CD14-positive monocyte (primary cell): ENCODE measurements around the gene ALDH16A1. TPM values are rescaled to one million over a fixed set of nuclear protein-coding genes. Genes with fewer than 3 reads are reported as not detected.

Source experiments
- DNase-seq, 3 donors: peaks; one replicate each; pipeline ENCODE4 v3.0.0-alpha.2; 2011 to 2022
- H2AFZ ChIP-seq: 2 replicates; pipeline ENCODE4 v1.6.0; 2012; ENCODE audit warnings: mild to moderate bottlenecking, low read depth, low read length, inconsistent platforms; ENCODE audit not compliant: insufficient read depth, poor library complexity, severe bottlenecking
- H3K27ac ChIP-seq, 2 donors: 1 replicate in 1 of 2; 2 replicates in 1 of 2; pipeline ENCODE4 v1.5.1; 2012 to 2013; ENCODE audit warnings: low read length in 2 of 2, control low read depth in 1 of 2, inconsistent platforms in 1 of 2, low read depth in 1 of 2, mild to moderate bottlenecking in 1 of 2
- H3K27me3 ChIP-seq, 2 donors: one replicate each; pipeline versions ENCODE4 v1.6.0 to v1.6.1; 2011 to 2013; ENCODE audit warnings: low read length in 2 of 2; ENCODE audit not compliant: control insufficient read depth in 2 of 2, insufficient read depth in 2 of 2
- H3K36me3 ChIP-seq, 2 donors: replicated peaks in 1 of 2; 1 replicate in 1 of 2; 2 replicates in 1 of 2; pipeline versions ENCODE4 v1.5.1 to v1.6.1; 2012 to 2013; ENCODE audit warnings: low read length in 2 of 2, control low read depth in 1 of 2, inconsistent platforms in 1 of 2, mild to moderate bottlenecking in 1 of 2; ENCODE audit not compliant: insufficient read depth in 2 of 2, control insufficient read depth in 1 of 2
- H3K4me1 ChIP-seq, 2 donors: 1 replicate in 1 of 2; 2 replicates in 1 of 2; pipeline versions ENCODE4 v1.5.1 to v1.6.1; 2012 to 2013; ENCODE audit warnings: low read length in 2 of 2, control low read depth in 1 of 2, inconsistent platforms in 1 of 2, mild to moderate bottlenecking in 1 of 2, moderate library complexity in 1 of 2; ENCODE audit not compliant: insufficient read depth in 2 of 2, control insufficient read depth in 1 of 2
- H3K4me2 ChIP-seq: replicated peaks from 2 replicates; pipeline ENCODE3; 2012; ENCODE audit warnings: low read length, moderate library complexity, mild to moderate bottlenecking; ENCODE audit not compliant: poor library complexity, severe bottlenecking; ENCODE audit errors: extremely low read depth
- H3K4me3 ChIP-seq, 3 experiments: fragments of 200-600 bp in 1 of 3; sonication (generic) in 1 of 3; replicated peaks in 1 of 3; 1 replicate in 2 of 3; 2 replicates in 1 of 3; pipeline ENCODE4 v1.5.1; 2011 to 2013; ENCODE audit warnings: low read length in 3 of 3, mild to moderate bottlenecking in 3 of 3, control low read depth in 2 of 3, low read depth in 2 of 3, inconsistent platforms in 1 of 3, moderate library complexity in 1 of 3
- H3K79me2 ChIP-seq: 2 replicates; pipeline ENCODE4 v1.6.0; 2012; ENCODE audit warnings: mild to moderate bottlenecking, control low read depth, inconsistent platforms, low read length, moderate library complexity; ENCODE audit not compliant: insufficient read depth
- H3K9ac ChIP-seq: 2 replicates; pipeline ENCODE4 v1.6.0; 2017; ENCODE audit warnings: low read length, mild to moderate bottlenecking; ENCODE audit not compliant: insufficient read depth, poor library complexity, severe bottlenecking
- H3K9me3 ChIP-seq, 2 donors: replicated peaks in 1 of 2; 1 replicate in 1 of 2; 2 replicates in 1 of 2; pipeline versions ENCODE4 v1.5.1 to v1.6.1; 2012 to 2013; ENCODE audit warnings: low read length in 2 of 2, control low read depth in 1 of 2; ENCODE audit not compliant: control insufficient read depth in 1 of 2, insufficient read depth in 1 of 2
- H4K20me1 ChIP-seq: 2 replicates; pipeline ENCODE4 v1.6.0; 2012; ENCODE audit warnings: mild to moderate bottlenecking, low read length, control low read depth, moderate library complexity; ENCODE audit not compliant: insufficient read depth
- H3K27ac Mint-ChIP-seq, 7 donors: one replicate each; pipeline ENCODE4 v1.8.0; 2020; ENCODE audit warnings: mild to moderate bottlenecking in 7 of 7, mixed read lengths in 7 of 7, moderate library complexity in 6 of 7, inconsistent platforms in 2 of 7
- H3K27me3 Mint-ChIP-seq, 3 donors: one replicate each; pipeline ENCODE4 v1.8.0; 2021 to 2022; ENCODE audit warnings: low read depth in 3 of 3, mild to moderate bottlenecking in 3 of 3, mixed read lengths in 3 of 3, moderate library complexity in 3 of 3, inconsistent platforms in 1 of 3
- H3K36me3 Mint-ChIP-seq, 2 donors: one replicate each; pipeline ENCODE4 v1.8.0; 2020; ENCODE audit warnings: mixed read lengths in 2 of 2, inconsistent platforms in 1 of 2, mild to moderate bottlenecking in 1 of 2
- H3K4me1 Mint-ChIP-seq: one replicate; pipeline ENCODE4 v1.8.0; 2020; ENCODE audit warnings: mild to moderate bottlenecking, mixed read lengths
- H3K4me3 Mint-ChIP-seq, 2 donors: one replicate each; pipeline ENCODE4 v1.8.0; 2020; ENCODE audit warnings: mild to moderate bottlenecking in 2 of 2, mixed read lengths in 2 of 2, moderate library complexity in 1 of 2
- H3K9me3 Mint-ChIP-seq, 7 donors: one replicate each; pipeline ENCODE4 v1.8.0; 2020 to 2022; ENCODE audit warnings: mixed read lengths in 7 of 7, mild to moderate bottlenecking in 6 of 7, moderate library complexity in 6 of 7, inconsistent platforms in 2 of 7
- WGBS: methylation state at CpG from one replicate; pipeline ENCODE4 v1.1.5; 2013; ENCODE audit warnings: missing lambda C conversion rate; ENCODE audit not compliant: insufficient coverage; 5-methylcytosine and 5-hydroxymethylcytosine counted together
- intact Hi-C, 2 donors: fragments of 100-400 bp; cut with micrococcal nuclease; formaldehyde crosslinking; loops; one replicate each; pipeline versions ENCODE4 v1.15.0 to v1.15.1; 2023
- polyA plus RNA-seq, 3 donors: library from polyadenylated mRNA; depleted of rRNA in 1 of 3; unstranded in 2 of 3; stranded (reverse) in 1 of 3; fragments of 300-500 nt in 2 of 3; fragments of >200 nt in 1 of 3; fragmentation: Illumina TruSeq in 2 of 3; gene quantifications; 1 replicate in 2 of 3; 2 replicates in 1 of 3; pipeline ENCODE4 v1.2.3, GENCODE V29; 2012 to 2021
- TF ChIP-seq, protein P1 (sequence below): fragments of 200-600 bp; IDR thresholded peaks from one replicate; pipeline ENCODE4 v1.8.0; 2022; ENCODE audit warnings: antibody characterized with exemption, mild to moderate bottlenecking

ALDH16A1 gene
- polyA plus RNA-seq, 3 donors = 30.8 to 39.5 (median 31.2) TPM

GRCh38 chr19:49468199-49468598 lies 15.2 kb downstream of the ALDH16A1 start:
- no peak for DNase-seq
- Mint-ChIP-seq H3K27me3 (no peaks in the 10 kb centered on the region), H3K9me3 (peaks cover 0 to 2% (median 0%) of the 10 kb centered on the region in 7 donors), H3K4me3 (no peak overlapping the region), H3K27ac (peak overlapping the region in 5 of 7 donors; percentile 87 to 96 (median 93)), H3K36me3 (peaks cover 19 to 46% of the 10 kb centered on the region in 2 donors), H3K4me1 (peaks cover 27% of the 10 kb centered on the region)
- peaks cover 24 to 31% of the 10 kb centered on the region in 2 donors for H3K4me1 ChIP-seq
- H3K79me2 ChIP-seq = no peaks in the 10 kb centered on the region
- H4K20me1 ChIP-seq = no peaks in the 10 kb centered on the region
- no peak overlapping the region for H3K4me3 ChIP-seq
- TF ChIP-seq, protein P1, sequence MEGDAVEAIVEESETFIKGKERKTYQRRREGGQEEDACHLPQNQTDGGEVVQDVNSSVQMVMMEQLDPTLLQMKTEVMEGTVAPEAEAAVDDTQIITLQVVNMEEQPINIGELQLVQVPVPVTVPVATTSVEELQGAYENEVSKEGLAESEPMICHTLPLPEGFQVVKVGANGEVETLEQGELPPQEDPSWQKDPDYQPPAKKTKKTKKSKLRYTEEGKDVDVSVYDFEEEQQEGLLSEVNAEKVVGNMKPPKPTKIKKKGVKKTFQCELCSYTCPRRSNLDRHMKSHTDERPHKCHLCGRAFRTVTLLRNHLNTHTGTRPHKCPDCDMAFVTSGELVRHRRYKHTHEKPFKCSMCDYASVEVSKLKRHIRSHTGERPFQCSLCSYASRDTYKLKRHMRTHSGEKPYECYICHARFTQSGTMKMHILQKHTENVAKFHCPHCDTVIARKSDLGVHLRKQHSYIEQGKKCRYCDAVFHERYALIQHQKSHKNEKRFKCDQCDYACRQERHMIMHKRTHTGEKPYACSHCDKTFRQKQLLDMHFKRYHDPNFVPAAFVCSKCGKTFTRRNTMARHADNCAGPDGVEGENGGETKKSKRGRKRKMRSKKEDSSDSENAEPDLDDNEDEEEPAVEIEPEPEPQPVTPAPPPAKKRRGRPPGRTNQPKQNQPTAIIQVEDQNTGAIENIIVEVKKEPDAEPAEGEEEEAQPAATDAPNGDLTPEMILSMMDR = no peak
- peak overlapping the region in 1 of 2 donors; percentile 21 for H3K27ac ChIP-seq
- peaks cover 28 to 29% of the 10 kb centered on the region in 2 donors for H3K36me3 ChIP-seq
- no peak overlapping the region for H2AFZ ChIP-seq
- 94% methylated on average over 12 of the region's 19 CpGs for WGBS
- H3K9me3 ChIP-seq = no peaks in the 10 kb centered on the region
- H3K27me3 ChIP-seq = no peaks in the 10 kb centered on the region
- H3K9ac ChIP-seq = no peak overlapping the region
- no peak overlapping the region for H3K4me2 ChIP-seq
- intact Hi-C loops = no loop called here

DNA sequence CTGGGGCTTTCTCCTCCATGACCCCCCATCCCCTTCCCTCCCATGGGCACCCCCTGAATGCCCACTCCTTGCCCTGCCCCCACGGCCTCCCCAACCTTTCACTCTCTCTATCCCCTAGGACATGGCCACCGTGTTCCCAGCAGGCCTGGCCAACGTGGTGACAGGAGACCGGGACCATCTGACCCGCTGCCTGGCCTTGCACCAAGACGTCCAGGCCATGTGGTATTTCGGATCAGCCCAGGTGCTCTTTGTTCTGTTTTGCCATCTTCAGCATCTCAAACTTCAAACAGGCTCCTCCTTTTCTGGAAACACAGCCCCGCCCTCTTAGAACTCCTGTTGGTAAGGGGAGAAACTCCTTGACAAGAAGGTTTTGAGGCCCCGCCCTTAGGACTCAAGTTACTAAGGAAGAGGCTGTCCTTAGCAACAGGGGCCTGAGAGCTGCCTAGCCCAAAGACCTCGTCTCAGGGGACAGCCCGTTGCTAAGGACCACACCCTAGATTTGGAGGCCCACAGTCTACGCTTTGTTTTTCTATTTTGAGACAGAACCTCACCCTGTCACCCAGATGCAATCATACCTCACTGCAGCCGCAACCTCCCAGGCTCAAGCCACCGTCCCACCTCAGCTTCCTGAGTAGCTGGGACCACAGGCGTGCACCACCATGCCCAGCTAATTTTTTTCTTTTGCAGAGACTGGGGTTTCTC lies 15.9 kb downstream of the ALDH16A1 start:
- intact Hi-C loops = no loop called here
- peaks cover 0 to 2% (median 0%) of the 10 kb centered on the region in 7 donors for H3K9me3 Mint-ChIP-seq
- Histone ChIP-seq H3K4me2 (no peak overlapping the region), H2AFZ (no peak overlapping the region), H3K9me3 (no peaks in the 10 kb centered on the region), H3K4me1 (peaks cover 28 to 38% of the 10 kb centered on the region in 2 donors), H3K27me3 (no peaks in the 10 kb centered on the region), H3K4me3 (no peak overlapping the region), H4K20me1 (no peaks in the 10 kb centered on the region), H3K36me3 (peaks cover 25 to 28% of the 10 kb centered on the region in 2 donors), H3K27ac (peak overlapping the region; percentile 21 to 41), H3K79me2 (no peaks in the 10 kb centered on the region), H3K9ac (peak overlapping the region; percentile 8)
- 49% methylated on average over 12 of the region's 15 CpGs for WGBS
- H3K27ac Mint-ChIP-seq = peak overlapping the region; percentile 84 to 96 (median 93)
- TF ChIP-seq, protein P1 = no peak
- peak; percentile 78 to 87 (median 81) for DNase-seq
- H3K36me3 Mint-ChIP-seq = peaks cover 19 to 46% of the 10 kb centered on the region in 2 donors
- H3K27me3 Mint-ChIP-seq = no peaks in the 10 kb centered on the region
- H3K4me3 Mint-ChIP-seq = peak overlapping the region in 1 of 2 donors; percentile 15
- peaks cover 33% of the 10 kb centered on the region for H3K4me1 Mint-ChIP-seq
